Measurements from ENCODE around the gene SOCS3.
A peak's percentile ranks its signal among the peaks of the same experiment; 100 is the strongest.
"Not testable (repeated sequence)": the region's sequence is repeated elsewhere in the genome, so short reads cannot be mapped to it uniquely, and the experiment has no call there.

SOCS3 gene

DNA sequence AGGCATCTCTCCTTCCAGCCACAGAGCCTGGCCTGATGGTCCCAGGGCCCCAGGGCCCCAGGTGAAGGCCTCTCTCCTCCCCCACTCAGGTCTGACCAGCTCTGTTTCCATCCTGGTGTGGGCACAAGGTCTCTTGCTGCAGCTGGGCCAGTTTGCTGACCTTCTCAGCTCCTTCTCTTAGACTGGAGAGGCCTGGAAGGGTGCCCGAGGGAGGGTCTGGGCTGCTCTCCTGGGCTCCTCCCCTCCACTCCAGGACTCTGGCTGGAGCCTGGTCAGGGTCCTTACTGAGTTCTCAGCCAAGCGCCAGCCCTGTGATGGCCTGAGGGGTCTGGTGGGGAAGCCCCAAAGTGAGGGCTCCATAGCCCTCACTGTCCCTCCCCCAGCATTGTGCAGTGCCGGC is 12.4 kb downstream of the SOCS3 start:
- no peak for DNase-seq

DNA sequence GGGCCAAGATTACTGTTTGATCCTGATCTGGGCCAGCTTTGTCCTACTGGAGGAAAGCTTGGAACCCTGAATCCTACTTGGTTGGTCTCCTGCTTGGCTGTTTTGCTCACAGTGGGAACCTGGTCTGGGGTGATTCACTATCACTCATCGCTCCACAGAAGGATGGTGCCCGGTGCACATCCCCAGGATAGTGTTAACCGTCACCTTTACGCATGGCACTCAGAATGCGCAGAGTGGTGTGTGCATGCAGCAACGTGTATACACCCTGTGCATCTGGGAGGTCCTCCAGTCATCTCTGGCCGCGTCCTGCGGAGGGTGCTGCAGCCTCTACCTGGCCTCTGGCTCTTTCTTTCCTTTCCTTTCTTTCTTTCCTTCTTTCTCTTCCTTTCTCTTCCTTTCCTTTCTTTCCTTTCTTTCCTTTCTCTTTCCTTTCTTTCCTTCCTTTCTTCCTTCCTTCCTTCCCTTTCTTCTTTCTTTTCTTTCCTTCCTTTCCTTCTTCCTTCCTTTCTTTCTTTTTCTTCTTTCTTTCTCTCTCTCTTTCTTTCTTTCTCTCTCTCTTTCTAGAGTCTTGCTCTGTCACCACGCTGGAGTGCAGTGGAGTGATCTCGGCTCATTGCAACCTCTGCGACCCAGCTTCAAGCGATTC is 13.1 kb downstream of the SOCS3 start:
- no peak for DNase-seq

DNA sequence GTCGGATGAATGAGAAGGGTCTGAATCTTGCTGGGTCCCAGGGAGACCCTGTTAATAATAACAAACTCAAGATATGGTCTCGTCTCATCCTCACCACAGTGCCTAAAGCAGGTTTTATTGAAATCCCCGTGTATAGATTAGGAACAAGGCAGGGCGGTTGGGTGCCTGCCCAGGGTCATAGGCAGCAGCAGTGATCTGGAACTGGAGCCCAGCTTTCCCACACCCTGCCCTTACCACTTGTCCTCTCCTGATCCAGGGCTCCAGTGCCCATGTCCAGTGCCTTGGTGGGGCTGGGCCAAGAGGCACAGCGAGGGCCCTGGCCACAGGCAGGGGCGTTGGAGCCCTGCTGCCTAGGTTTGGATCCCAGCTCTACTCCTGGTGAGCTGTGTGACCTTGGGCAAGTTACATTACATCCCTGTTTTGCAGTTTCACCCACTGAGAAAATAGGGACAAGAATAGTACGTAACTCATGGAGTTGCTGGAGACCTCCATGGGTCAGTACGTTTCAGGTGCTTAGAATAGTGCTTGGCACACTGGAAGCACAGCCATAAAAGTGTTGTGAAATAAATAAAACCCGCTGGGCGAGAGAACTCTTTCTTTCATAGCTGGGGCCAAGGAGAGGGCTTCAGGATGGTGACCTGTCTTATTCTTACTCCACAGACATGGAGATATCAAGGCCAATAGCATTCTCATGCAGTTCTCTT is 13.9 kb downstream of the SOCS3 start:
- no peak for DNase-seq

DNA sequence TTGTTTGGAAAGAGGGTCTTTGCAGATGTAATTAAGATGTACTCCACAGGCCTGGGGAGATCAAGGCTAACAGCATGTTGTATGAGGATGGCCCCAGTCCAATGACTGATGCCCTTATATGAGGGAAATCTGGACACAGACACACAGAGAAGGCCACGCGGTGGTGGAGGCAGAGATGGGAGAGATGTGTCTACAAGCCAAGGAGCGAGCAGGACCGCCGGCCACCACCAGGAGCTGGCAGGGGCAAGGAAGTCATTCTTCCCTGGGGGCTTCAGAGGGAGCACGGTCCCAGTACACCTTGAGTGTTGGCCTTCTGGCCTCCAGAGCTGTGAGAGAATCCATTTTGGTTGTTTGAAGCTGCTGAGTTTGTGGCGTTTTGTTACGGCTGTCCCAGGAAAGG is 14.7 kb downstream of the SOCS3 start:
- no peak for DNase-seq

DNA sequence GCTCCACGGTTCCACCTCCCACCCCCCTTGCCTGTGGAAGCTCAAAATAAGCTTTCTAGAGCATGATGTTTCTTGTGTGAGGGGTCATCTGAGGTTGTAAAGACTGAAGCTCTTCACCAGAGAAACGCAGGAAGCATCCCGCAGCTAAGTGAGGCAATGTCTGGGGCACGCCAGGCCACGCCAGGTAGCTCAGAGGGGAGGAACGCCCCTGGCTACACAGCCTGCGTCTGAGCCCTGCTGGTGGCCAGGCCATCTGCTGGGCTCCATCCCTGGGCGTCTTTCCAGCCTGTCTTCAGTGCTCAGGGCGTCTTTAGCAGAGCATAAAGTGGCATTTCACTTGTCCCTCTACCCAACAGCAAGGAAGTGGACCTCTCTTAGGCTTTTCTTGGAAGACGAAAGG is 15.2 kb downstream of the SOCS3 start:
- no peak for DNase-seq

DNA sequence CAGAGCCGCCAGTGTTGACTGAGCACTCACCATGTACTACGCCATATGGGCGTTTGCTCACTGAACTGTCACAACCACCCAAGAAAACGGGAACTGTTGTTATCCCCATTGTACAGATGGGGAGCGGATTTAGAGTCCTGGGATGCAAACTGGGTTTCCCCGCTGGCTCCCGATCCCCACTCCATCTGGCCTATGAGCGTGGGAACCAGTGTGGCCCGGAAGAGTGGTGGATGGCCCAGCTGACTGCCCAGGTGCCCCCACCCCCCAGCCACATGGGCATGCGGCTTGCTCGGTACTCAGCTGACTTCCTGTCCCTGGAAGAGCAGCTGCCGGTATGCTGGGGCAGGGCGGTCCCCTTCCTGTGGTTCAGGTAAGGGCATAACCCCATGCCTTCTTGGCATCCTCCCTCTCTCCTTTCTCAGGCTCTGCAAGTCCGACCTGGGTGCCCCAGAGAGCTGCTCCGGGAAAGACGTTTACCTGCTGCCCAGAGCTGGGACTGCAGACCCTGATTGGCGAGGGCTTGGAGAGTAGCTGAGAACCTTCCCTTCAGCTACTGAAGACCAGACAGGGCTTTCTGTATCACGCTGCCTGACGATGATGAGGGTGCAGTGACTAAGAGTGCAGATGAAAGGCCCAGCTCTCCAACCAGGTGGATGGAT is 16.2 kb downstream of the SOCS3 start:
- no peak for DNase-seq

DNA sequence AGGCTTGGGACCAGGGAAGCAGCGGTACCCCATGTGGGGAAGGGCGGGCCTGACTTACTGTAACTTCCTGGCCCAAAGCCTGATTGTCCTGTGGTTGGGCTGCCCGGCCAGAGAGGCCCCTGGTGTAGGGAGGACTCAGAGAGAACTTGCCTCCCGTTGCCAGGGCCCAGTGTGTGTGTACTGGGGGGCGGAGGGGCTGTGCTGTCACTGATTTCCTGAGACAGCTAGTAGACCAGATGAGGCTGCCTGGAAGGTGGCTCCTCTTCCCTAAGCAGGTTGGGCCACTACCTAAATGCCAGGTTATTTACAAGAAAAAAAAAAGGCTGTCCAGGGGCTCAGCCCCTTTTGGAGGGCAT is 16.7 kb downstream of the SOCS3 start:
- DNase-seq, result peak; percentile 82

DNA sequence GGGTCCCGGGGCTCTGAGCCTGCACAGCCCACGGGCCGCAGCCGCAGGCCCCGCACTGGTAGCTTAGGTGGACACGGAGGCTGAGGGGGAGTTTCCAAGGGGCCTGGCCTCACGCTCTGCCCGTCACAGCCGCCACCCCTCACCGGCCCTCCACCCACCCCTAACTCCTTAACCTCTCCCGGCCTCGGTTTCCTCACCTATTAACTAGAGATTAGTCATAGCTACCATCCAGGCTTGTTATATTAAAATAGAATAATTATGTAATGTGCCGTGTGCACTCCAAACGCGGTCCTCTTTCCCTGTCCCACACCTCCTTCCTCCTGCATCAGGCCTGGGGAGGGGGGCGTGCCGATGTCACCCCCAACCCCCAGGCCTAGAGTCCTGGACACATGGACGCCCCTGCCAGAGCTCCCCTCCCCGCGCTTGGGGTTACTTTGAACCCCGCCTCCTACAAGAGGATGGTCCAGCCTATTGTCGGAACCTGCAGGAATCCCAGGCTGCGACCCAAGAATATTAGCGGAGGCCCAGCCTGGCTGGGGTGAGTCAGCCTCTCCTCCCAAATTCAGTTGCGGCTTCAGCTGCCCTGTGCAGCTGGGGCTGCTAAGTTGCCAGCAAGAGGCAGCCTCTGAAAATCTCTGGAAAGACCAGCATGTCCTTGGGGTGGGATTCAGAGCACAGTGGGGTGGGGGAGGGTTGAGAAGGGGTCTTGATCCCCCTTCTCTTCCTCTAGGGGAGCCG is 17.3 kb downstream of the SOCS3 start:
- peak; percentile 92 for DNase-seq

DNA sequence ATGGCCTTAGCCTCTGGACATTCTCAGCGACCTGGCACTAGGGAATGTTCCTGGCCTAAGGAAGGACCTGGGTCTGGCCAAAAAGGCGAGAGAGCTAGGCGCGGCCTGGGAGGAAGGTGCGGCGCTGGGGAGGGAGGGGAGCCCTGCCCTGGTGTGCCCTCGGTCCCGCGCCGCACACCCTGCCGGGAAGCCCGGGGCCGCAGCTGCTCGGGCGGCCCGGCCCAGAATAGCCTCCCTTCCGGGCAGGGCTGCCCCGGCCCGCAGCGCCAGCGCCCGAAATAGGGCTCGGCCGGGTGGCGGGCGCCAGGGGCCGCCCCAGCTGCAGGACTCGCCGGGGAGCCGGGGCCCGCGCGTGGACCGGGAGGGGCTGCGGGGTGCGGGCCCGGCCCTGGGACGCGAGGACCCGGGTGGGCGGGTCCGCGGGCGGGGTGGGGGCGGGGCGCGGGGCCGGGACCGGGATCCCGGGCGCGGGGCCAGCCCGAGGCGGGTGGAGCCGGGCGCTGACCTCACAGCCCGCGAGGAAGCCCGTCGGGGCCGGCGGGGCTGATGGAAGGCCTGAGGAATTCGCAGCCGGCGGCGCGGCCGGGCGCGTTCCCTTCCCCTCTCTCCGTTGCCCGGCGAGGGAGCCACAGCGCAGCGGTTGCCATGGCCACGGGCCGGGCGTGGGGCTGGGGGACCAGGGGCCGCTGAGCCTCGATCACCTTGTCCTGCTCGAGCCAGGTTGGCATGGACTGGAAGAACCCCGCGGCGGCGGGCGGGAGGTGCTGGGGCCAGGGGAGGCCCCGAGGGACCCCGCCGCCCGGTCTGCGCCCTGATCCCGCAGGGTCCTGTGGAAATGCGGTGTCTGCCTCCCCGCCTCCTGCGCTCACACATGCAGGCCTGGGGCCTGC is 18.1 kb downstream of the SOCS3 start:
- peak; percentile 78 for DNase-seq

DNA sequence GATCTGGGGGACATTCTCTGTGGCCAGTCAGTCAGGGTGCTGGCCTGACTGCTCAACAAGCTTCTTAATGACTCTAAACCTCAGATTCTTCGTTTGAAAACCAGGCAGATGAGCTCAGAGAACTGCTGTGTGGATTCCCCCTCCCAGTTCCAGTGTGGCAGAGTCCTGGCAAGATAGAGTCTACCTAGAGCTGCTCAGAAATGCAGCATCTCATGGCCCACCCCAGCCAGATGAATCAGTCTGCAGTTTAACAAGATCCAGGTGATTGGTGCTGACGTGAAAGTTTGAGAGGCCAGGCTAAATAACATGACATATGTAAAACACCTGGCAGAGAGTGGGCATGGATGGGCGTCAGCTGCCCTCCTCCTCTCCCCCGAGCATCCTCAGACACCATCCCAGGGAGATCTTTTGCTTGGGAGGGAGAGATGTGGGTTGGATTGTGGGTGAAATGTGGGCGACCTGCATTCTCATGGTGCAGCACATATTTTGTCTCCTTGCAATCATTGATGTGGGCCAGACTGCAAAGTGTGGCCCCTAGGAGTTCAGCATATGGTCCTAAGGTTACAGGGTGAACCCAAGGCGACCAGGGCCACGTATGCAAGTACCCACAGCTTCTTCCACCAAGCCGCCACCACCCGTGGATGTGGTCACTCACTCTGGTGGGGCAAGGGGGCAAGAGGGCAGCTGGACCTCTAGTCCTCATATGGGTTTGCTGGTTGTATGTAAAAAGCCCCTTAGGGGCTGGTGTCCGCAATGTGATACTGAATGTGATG is 19.5 kb downstream of the SOCS3 start:
- DNase-seq, result no peak

DNA sequence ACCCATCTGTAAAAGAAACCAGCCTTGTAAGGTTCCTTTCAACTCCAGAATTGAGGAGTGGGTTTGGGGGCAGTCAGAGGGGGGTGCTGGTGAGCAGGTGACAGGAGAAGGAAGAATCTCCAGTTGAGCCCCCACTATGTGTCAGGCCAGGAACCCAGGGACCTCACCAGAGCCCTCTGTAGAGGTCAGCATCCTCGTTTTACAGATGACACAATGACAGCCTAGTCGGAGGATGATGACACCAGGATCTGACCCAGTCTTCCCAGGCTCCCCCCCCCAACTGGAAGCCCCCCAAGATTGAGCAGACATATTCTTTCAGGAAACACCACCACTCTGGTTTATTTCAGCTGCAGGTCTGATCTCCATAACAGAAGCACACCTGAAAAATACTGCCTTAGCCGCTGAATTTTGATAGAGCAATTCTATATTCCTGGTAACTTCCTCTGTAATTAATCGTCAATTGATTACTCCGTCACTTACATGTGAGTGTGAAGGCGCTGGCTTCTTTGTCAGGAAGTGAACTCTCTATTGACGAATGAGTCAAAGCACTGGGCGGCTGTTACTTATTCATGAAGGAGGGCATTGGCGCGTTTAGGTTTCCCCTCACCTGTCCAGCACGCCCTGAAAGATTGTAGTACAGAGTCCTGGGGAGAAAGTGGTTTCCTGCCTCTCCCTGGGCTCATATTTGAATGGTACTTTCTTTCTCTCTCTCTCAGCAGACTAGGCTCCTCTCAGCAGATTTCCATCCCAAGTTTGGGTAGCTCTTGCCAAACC is 21.2 kb downstream of the SOCS3 start:
- no peak for DNase-seq

DNA sequence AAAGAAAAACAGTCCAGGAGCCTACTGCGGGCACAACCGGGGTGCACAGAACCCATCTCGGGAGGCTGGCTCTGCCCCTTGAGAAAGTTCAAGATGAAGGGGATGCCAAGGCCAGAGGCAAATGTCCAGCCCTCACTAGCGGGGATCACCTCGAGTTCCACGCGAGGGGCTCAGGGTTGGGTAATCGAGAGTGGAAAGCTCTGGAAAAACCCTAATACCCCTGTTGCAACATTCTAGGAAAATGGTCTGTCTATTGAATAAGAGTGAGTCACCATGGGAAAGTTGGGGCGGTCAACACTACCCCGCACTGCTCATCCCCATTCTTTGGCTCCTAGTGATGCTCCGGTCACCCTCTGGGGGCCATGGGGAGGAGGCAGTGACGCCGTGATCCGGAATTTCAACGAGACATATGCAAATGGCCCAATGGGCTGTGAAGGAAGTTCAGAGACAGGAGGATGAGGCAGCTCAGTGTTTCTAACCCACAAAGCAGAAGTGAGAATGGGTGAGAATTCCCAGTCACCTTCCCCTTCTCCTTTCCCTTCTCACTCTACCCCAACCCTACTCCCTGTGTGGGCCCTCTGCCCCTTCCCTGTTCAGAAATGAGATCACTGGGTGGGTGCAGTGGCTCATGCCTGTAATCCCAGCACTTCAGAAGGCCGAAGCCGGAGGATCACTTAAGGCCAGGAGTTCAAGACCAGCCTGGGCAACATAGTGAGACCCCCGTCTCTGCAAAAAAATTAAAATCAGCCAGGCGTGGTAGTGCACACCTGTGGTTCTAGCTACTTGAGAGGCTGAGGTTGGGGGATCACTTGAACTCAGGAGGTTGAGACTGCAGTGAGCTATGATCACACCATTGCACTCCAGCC is 22.4 kb downstream of the SOCS3 start:
- DNase-seq, result no peak

DNA sequence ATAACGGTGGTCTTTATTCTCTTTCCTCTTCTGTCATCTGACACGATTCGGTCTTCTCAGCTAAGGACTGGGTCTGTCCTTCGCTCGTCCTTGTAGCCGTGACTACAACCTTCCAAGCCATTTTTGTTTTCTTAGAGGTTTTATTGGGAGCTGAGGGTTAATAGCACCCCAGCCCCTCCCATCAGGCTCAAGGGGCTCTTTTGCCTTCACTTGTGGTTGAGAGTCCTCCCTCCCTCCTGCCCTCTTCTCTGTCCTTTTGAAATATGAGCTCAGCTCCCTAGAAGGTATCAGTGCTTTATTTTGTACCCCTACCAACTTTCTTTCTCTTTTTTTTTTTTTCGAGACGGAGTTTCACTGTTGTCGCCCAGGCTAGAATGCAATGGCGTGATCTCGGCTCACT is 24.7 kb downstream of the SOCS3 start:
- DNase-seq, result no peak

DNA sequence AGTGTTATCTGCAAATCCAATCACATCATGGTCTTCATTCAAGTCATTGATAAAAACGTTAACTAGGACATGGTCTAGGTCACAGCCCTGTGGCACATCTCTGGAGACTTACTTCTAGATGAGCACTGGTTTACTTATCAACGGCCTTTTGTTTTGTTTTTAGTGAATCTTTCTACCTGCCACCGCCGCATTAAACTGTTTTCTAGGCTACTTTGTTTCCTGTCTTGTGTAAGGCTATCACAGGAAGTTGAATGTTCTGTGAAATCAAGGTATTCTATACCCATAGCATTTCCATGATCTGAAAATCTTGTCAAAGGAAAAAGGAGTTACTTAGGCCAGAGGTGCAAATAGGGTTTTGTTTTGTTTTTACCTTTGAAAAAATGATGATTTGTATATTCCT is 26.9 kb downstream of the SOCS3 start:
- no peak for DNase-seq

DNA sequence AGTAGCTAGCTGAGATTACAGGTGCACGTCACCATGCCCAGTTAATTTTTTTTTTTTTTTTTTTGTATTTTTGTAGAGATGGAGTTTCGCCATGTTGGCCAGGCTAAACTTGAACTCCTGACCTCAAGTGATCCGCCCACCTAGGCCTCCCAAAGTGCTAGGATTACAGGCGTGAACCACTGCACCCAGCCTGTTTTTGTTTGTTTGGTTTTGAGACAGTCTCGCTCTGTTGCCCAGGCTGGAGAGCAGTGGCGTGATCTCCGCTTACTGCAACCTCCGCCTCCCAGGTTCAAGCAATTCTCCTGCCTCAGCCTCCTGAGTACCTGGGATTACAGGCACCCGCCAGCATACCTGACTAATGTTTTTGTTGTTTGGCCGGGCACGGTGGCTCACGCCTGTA is 28.5 kb downstream of the SOCS3 start:
- not testable (repeated sequence) for DNase-seq

DNA sequence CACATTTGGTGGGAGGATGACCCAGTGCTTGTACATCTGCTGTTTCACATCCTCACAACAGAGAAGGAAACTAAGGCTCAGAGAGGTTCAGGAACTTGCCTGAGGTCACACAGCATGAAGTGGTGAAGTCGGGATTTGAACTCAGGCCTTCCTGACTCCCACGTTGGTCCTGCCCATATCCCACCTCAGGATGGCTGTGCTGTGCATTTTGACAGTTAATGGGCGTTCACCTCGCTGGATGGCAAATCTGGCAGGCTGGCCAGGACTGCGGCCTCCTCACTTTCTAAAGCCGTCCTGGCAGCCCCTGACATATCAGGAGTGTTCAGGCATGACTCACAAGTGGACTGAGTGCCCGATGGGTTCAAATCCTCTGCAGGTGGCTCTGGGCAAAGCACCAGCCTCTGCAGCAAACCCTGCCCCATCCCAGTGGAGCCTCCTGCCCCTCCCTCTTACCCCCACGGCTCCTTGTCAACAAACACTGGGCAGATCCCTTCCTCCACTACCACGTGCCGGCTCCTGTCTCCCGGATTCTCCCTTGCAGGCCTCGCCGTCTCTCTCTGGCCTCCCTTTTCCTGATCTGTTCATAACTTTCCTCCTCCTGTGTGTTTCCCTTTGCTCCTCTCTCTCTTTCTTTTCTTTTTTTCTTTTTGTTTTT is 29.2 kb downstream of the SOCS3 start:
- DNase-seq, result peak; percentile 80

DNA sequence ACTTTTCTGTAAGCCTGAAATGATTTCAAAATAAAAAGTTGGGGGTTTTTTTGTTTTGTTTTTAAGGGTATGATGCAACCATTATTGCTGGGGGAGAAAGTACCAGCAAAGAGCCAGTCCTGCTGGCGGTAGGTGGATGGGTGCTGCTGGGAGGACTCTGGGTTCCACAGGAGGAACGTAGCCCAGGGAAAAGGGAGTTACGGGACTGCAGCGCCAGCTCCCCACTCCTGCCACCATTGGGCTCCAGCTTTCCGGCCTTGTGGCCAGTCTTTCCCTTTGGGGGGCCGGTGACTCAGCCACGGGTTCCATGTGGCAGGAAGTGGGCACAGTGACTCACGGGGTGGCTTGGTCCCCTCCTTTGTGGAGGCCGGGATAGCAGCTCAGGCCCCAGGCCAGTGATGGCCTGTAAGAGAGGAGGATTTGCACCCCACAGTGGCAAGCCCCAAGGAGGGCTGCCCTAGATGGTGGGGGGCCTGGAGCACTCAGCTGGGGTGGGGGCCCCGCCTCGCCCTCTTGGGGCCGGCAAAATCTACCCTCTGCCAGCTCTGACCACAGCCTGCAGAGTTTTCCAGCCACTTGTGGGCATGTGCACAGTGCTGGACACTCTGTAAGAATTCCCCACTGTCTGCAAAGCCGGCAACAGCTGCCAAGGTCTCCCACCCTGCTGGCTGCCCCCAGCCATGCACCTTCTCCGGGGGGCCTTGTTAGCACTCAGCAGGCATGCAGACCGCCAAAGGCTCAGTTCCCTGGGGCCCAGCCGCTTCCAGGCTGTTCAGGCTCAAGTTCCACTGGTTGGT is 30.4 kb downstream of the SOCS3 start:
- DNase-seq, result peak; percentile 65

DNA sequence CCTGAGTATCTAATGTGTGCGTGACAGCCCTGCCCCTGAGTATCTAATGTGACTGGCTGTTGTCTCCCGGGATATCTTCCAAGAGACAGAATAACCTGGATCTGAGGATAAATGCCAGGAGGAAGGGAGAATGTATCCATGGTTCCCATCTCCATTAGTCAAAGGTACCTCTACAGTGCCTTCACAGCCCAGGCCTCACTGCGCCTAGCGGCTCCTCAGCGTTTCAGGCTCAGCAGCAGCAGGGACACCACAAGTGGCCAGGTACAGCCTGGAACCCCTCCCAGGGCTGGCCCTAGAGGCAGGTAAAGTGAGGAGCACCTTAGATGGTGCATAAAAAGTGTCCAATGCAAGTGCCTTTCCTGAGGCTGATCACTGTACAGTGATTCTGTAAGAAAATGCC is 32.0 kb downstream of the SOCS3 start:
- DNase-seq, result no peak

Measured in NCI-H226 (cell line).